HG02763 (cell line): ENCODE measurements around the gene CENPP.

ENCODE experiments used
- ATAC-seq: cut with Tn5 transposase; IDR thresholded peaks from one replicate; pipeline ENCODE4 v1.9.1; 2021; ENCODE audit warnings: mild to moderate bottlenecking, moderate library complexity; ENCODE audit not compliant: unreplicated experiment

CENPP gene

GRCh38 chr9:92474587-92474986 lies 148.8 kb downstream of the CENPP start:
- ATAC-seq: no peak

GRCh38 chr9:92476962-92477361 lies 151.2 kb downstream of the CENPP start:
- ATAC-seq: no peak

GRCh38 chr9:92478783-92479182 lies 153.0 kb downstream of the CENPP start:
- no peak for ATAC-seq

- no peak for ATAC-seq
These were observed 153.6 kb downstream of the CENPP start for GRCh38 chr9:92479346-92479745.

GRCh38 chr9:92480291-92480771 lies 154.6 kb downstream of the CENPP start:
- no peak for ATAC-seq

GRCh38 chr9:92480986-92481633 lies 155.4 kb downstream of the CENPP start:
- ATAC-seq: no peak

GRCh38 chr9:92482329-92482728 lies 156.6 kb downstream of the CENPP start, which contains the start of gene ASPN:
Gene ASPN, minus strand, starts transcription at chr9:92482506.
- ATAC-seq: no peak

- ATAC-seq: no peak
These were observed 157.1 kb downstream of the CENPP start for GRCh38 chr9:92482805-92483204.

GRCh38 chr9:92483627-92484545 lies 158.1 kb downstream of the CENPP start:
- no peak for ATAC-seq

- no peak for ATAC-seq
These were observed 158.8 kb downstream of the CENPP start for GRCh38 chr9:92484563-92484962.

- ATAC-seq: no peak
These were observed 160.6 kb downstream of the CENPP start for GRCh38 chr9:92486371-92486770.

- no peak for ATAC-seq
These were observed 163.2 kb downstream of the CENPP start for GRCh38 chr9:92488681-92489550.

- ATAC-seq: no peak
These were observed 167.1 kb downstream of the CENPP start for GRCh38 chr9:92492781-92493401.

- ATAC-seq: no peak
These were observed 168.1 kb downstream of the CENPP start for GRCh38 chr9:92493749-92494387.

- ATAC-seq: no peak
These were observed 169.1 kb downstream of the CENPP start for GRCh38 chr9:92494856-92495255.

GRCh38 chr9:92496396-92497176 lies 170.8 kb downstream of the CENPP start:
- no peak for ATAC-seq

- ATAC-seq: no peak
These were observed 173.9 kb downstream of the CENPP start for GRCh38 chr9:92499701-92500100.

- no peak for ATAC-seq
These were observed 175.0 kb downstream of the CENPP start for GRCh38 chr9:92500725-92501124.

GRCh38 chr9:92501671-92502393 lies 176.1 kb downstream of the CENPP start:
- ATAC-seq: no peak
